Stimulated activated CD4-positive, alpha-beta T cell treated with anti-CD3 and anti-CD28 coated beads, Interleukin-4, amount 100 ng/mL, for 24 hours (primary cell): ENCODE measurements around the gene TGM1.

ENCODE experiments used
- DNase-seq: peaks from one replicate; pipeline ENCODE4 v3.0.0-alpha.2; 2020

The TGM1 gene

DNA sequence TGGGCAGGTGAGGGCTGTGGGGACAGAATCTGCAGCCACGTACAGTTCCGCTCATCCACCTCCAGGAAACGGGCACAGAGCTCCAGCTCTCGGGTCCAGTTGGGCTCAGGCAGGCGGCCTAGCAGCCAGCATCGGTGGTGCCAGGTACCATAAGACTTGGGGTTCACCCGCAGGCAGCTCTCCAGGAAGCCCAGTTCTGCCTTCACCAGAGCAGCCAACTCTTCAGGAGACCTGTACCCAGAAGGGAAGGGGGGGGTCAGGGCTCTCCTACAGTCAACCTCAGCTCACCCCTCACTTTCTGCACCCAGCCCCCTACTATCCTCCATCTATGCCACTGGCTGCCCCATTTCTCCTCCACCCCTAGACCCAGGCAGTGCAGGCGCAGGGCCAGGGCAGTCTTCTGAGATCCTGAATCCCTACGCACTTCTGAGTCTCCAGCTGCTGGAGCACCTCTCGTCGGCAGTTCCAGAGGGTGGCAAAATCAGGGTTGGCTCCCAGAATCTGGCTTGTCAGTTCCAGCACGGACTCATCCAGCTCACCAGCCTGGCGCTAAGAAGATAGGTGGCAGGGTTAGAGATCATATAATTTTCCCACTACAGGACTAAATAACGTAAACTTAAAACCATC is 7.0 kb upstream of the TGM1 start:
- DNase-seq, result no peak

DNA sequence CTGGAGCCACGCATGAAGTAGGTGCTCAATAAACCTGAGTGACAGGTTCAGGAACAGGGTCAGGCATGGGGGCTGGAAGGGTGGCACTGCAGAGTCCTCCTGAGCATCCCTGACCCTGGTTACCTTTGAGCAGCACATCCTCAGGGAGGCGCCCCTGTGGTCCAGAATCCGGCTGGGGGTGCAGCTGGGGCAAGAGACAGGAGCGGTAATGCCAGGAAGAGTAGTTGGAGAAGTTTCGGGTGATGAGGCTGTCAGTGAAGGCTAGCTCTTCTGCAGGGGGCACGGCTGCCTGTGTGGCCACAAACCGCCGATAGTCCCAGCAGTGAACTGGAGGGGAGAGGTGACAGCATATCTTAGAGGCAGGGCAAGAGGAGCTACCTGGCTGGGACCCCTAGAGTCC is 6.4 kb upstream of the TGM1 start:
- DNase-seq, result no peak

DNA sequence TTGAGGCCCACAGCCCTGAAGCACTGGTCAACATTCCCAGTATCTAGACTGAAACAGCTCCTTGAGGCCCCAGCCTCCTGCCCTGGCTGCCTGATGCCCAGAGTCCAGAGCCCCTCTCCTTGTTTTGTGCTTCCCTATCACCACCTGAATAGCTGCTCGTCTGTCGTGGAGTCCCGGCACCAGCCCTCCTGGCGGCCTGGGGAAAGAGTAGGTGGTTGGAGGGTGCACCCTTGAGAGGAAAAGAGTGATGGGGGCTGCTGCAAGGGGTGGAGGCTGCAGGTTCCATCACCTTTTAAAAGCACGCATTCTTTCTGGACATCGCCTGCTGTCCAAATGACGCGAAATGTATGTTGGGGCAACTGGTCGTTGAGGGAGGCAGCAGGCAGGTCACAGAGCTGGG is 5.2 kb upstream of the TGM1 start:
- DNase-seq, result no peak

DNA sequence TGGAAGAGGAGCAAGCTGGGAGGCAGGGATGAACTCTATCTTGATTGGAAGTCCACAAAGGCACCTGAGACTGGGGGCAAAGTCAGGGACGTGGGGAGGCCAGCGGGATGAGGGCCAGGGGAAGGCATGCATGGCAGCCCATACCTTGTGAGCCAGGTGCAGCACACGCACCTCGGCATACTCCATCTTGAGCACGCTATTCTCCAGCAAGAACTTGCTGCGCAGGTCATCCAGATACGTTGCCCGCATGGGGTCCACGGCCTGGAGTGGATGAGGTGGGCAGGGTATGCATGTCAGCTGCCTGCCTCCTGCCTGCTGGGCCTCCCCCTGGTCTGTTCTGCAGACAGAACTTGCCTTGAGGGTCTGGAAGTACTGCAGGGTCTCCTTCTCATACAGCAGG is 4.5 kb upstream of the TGM1 start:
- no peak for DNase-seq

DNA sequence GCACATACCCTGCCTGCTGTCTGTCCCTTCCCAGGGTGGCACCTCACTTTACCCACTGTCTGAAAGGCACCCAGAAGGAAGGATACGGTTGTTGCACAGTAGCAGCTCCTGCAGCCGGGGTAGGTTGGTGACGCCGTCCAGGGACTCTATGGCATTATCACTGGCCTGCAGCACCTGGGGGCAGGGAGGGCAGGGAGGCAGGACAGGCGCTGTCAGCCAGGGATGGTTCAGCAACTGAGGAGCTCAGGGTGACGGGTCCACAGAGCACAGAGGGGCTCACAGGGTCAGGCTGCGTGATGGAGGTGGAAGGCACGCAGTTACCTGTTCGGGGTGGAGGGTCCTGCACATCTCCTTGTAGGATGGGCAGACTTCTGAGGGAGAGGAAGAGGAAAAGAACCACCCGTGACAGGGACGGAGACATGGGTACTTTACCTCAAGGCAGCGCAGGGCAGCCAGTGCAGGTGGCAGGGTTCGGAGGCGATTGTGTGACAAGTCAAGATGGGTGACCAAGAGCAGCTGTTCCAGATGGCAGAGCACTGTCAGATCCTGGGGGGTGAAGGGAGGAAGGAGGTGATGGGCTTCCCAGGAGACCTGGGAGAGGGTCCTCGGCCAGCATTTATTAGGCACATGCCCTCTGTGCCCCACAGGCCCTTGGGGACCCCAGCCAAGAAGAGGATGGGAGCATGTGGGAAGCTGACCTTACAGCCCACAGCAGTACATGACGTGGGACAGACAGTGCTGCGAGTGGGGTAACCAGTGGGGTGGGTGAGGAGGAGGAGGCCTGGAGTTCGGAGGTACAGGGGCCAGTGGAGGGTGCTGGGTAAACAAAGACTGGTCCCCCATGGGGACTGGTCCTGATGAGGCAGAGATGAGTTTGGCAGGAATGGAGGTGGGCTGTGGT is 3.6 kb upstream of the TGM1 start:
- no peak for DNase-seq

DNA sequence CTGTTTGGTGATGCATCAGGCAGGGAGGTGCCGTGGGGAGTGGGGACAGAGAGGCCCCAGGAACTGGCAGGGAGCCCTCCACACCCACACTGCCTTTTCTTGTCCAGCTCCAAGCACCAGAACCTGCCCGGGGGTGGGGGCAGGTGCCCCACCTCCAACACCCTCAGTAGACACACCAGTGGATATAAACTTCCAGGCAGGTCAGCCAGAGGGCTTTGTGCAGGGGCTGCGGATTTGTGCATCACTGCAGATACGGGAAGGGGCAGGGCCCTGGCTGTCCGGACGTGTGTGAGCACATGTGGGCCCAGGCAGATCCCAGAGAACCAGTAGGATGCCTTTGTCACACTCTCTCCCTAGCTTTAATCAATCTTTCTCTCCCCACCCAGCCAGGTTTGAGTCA is 1.3 kb upstream of the TGM1 start:
- no peak for DNase-seq

DNA sequence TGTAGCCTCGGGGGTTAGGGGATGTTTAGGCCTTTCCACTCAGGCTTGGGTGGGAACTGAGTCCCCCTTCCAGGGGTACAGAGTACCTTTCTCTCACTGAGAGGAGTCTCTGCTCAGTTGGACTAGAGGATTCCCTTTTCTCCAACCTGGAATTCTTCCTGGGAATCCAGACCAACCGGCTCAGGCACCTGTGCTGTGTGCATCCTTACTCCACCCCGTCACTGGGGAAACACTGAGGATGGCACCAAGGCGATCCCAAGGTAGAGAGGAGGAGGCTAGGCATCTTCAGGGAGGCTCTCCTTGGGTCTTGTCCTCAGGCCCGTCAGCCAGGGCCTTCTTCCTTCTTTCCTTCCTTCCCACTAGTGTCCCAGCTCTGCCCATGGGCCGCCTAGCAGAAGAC is 871 bp upstream of the TGM1 start:
- no peak for DNase-seq

DNA sequence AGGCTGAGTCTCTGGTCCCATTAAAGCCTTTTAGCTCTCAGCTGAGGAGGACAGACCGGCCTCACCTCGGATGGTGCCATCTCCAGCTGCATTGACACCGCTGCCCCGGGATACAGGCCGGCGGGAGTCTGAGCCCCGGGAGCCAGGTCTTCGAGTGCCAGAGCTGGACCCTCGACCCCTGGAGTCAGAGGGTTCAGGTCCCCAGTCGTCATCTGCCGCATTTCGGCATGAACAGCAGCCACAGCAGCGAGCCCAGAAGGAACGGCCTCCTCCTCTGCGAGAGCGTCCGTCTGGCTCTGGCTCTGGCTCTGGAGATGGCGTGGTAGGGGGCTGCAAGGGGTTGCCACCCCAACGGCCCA is 1.0 kb downstream of the TGM1 start:
- no peak for DNase-seq

DNA sequence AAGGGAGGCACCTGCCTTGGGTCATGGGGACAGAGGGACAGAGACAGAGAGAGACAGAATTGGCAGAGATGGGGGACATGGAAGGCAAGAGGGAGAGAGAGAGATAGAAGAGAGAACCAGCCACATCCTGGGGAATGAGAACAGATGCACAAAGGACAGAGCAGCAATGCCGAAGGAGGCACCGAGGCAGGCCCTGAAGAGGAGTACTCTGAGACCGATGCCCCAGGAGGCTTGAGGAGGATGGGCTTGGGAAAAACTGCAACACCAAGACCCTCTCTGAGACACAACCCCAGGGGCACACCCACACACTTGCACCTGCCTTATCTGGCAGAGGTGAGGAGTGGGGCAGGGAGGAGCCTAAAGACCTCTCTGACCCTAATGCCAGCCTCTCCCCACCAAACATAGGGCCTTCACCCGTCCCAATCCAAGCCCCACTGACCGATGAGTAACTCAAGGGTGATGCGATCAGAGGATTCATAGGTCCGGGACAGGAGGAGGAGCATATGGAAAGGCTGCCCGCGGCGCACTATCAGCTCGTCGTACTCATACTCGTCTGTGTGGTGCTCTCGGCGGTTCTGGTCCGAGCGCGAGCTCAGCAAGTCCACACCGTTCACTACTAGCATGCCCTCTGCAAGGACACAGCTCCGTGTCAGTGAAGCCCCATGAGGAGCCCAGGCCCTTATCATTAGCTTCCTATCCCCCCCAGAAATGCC is 1.6 kb downstream of the TGM1 start:
- no peak for DNase-seq

DNA sequence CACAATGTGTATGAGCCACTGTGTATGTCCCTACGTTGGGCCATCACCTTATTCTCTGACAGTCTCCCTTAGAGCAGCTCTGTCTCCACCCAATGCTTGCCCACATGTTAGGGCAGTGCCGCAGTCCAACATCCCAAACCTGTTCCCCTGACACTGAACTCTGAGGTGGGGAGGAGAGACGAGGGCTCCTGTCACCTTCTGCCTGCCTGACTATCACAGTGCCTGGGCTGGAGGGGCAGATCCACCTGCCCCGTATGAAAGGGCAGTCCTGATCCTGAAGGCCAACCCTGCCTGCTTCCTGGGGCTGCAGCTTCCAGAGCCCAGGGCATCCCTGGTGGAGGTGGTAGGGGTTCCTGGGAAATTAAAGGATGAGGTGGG is 2.2 kb downstream of the TGM1 start:
- DNase-seq, result no peak

DNA sequence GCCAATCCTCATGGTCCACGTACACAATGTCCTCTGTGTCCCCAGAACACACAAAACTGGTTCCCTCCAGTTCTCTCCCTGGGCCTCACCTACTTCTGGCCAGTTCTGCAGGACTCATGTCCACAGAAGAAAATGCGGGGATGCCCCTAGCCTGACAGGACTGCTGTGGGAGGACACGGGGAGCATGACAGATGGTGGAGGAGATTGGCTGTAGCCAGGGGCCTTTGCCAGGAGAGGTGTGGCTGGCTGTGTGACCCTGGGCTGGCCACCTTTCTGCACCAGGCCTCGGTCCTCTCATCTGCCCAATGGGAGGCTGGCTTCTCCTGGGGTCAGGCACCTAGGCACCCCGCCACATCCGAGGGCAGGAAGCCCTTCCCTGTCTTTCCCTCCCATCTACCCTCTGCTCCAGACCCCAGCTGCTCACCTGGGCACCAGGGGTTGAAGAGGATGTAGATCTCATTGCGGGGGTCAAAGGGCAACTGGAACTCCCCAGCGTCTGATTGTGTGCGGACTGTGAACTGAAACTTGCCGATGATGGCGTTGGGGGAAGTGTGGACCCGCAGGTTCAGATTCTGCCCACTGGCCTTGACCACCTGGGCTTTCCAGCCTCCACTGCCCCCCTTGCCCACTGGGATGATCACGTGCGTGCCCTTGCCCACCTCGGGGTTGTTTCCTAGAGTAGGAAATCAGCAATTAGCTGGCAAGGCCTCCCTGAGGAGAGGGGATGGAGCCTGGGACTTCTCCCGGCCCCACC is 2.8 kb downstream of the TGM1 start:
- no peak for DNase-seq

DNA sequence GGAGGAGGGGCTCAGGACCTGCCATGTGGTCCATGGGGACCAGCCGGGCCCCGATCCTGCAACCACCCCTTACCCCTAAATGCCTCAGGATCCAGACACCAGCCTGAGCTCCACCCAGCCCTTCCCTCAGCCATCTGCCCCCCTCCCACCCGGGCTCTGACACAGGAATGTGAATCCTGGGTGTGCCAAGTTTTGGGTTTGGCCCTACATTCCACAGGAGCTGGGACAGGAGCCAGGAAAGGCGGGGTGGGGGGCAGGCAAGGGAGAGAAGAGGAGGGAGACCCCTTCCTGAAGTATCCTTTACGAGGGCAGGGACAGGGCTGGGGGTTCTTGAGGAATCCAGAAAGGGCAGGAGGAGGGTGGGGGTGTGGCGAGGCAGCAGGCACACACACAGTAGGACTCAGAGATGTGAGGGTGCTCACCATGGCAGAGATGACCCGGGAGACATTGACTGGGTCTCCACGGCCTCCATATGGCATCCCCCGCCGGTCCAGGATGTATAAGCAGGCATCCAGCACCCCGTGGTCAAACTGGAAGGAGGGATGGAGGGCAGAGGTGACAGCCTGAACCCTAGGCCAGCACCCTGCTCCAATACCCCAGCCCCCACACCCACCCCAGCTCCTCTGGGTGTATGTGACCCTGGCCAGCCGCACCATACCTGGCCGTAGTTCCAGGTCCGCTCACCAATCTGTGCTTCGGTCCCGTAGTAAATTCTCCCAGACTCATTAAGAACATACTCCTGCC is 3.5 kb downstream of the TGM1 start:
- DNase-seq, result no peak

DNA sequence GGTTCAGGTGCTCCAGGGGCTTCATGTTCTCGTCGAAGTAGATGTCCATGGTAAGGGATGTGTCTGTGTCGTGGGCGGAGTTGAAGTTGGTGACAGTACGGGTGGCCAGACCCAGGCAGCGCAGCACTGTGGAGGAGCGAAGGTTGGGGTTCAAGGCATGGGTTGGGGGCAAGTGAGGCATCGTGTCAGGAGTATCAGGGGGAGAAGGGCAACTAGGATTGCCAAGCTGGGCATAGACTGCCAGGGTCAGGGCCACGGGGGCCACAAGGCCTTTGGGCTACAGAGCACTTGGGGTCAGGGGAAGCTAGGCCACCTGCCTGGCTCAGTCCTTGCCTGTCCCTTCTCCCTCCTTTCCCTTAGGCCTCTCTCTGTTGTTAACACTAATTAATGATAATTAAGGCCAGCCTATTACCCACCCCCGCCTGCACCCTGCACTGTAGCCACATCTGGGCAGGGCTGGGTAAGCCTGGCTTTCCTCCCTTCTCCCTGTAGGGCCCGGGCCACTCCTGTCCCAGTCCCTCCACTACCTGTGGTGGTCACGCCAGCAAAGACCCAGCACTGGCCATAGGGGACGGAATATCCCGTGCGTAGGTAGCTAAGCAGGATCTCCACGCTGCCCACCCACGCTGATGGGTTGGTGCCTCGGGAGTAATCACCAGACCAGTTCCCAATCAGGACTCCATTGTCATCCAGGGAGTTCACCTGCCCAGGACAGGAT is 4.3 kb downstream of the TGM1 start:
- no peak for DNase-seq

DNA sequence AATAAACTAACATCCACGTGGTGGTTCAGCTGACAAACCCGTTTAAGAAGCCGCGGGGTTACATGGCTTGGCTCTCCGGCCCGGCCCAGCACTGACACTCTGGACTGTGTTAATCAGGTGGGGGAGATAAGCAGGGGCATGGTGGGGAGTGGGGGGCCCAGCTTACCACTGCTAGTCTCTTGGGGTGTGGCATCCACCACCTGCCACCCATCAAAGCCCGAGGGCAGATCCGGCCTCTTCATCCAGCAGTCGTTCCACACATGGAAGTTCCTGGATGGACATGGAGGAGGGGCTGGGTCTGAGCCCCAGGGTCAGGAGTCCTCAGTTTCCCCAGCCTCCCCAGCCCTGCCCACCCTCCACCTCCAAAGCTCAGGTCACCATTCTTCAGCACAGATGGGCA is 4.9 kb downstream of the TGM1 start:
- no peak for DNase-seq

DNA sequence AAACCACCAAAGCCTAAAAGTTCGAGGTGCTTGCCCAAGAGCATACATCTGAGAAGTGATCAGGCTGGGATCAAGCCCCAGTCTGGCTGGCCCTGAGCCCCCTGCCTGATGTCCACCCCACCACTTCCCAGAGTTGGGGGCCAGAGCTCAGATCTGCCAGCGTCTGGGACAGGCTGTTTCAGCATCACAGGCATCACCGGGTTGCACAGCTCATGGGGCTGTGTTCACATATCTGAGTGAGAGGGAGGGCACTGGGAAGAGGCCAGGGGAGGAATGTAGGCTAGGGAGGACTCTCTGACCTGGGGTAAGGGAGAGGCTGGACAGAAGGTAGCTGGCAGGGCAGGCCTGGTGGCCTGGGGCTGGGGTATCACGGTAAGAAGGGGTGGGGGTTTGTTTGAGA is 6.0 kb downstream of the TGM1 start:
- no peak for DNase-seq

DNA sequence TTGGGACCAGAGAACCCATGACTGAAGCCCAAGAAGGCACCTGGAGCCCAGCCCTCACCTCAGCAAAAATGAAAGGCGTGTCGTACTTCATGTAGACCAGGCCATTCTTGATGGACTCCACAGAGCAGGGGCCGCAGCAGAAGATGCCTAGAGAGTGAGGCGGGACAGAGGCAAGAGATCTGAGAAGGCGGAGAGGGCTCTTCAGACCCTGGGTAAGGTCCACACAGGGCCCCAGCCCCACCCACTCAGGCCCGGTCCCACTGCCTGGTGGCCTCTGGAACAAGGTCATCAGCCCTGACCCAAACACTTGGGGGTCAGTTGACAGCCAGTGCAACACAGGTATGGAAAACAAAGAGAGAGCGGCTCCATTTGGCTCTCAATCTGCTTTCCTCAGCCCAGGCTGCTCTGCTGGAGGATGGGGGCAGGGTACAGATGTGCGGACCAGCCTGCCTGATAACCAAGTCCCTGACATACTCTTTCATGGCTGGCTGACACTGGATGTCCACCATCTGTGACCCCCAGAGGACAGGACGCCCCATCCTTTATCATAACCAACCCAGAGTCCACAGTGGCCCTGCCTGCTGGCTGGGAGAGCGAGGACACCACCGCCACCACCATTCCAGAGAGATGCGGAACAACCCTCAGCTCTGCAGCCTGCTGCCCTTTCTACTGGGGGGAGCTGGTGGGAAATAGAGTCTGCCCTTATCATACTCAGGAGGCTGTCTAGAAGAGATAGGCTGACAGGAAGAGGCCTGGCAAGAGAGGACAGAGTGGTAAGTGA is 6.9 kb downstream of the TGM1 start:
- no peak for DNase-seq

DNA sequence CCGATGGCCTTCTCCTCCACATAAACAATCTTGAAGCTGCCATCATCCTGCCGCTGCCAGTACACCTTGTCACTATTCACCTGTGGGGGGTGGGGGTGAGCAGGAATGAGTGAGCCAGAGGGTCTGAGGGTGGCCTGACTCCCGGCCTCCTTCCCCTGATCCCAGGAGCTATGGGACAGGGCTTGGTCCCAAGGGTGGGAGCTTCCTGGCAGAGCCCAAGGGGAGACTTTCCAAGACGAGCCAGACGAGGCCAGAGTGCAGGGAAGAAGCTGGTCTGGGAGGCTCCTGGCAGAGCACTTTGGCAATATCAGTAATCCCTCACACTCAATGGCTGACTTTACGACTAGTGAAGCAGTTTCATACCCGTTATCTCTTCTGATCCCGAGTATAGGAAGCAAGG is 7.5 kb downstream of the TGM1 start:
- no peak for DNase-seq

DNA sequence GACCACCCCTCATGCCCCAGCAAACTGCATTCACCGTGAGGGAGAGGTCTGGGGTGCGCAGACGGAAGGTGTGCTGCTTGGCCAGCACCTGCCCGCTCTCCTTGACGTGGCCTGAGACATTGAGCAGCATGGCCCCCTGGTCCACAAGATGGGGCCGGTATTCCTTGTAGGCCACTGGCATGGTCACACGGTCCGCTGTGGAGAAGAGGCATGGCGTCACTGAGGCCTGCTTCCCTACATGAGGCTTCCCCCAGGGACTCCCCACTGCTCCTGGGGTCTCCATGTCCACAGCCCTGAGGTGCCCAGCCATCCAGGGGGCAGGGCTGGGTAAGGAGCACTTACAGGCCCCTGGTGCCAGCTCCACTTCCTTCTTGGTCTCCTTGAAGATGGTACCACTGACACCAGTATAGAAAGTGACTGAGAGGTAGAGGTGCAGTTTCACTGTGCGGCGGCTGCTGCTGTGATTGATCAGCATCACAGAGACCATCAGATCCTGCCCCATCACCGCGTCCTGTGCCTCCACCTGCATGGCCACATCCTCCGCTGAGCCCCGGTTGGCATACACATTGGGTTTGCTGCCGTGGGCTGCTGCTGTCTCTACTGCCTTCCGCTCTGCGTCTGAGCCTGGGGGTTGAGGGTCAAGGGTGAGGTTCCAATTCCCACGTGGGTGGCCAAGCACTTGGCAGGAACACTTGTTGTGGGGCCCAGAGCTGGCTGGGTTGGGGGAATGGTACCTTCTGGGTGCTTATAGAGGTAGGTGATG is 8.2 kb downstream of the TGM1 start:
- no peak for DNase-seq

DNA sequence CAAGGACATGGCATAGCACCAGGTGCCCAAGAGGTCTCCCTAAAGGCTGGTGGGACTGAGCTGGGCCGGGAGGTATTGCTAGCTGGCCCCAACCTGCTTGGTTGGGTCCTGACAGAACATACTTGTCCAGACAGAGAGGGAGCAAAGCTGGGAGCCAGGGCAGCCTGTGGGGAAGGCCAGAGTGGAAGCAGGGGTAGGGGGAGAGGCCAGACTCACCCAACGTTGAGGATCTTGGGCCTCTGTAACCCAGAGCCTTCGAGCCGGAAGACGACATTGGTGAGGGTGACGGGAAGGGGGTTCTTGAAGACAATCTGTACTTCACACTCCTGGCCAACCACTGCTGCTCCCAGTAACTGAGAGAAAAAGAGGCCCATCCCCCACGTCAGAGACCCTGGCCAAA is 9.0 kb downstream of the TGM1 start:
- no peak for DNase-seq
